Smooth muscle cell (in vitro differentiated cells): ENCODE results near the gene CELF4. TPM values are rescaled to one million over a fixed set of nuclear protein-coding genes. Genes with fewer than 3 reads are reported as not detected.

Experiments used
- DNase-seq: peaks from one replicate; lab custom pipeline; 2025; ENCODE audit not compliant: unreplicated experiment; lab: John Stamatoyannopoulos, UW
- H2AFZ ChIP-seq: fragments of 200-600 bp; sonication (generic); 2 replicates; pipeline ENCODE4 v1.6.0; 2016; ENCODE audit warnings: antibody characterized with exemption, low read depth, mild to moderate bottlenecking
- H3F3A ChIP-seq: fragments of 200-600 bp; sonication (generic); 2 replicates; pipeline ENCODE4 v1.6.0; 2017; ENCODE audit warnings: antibody characterized with exemption, low read depth
- H3K27ac ChIP-seq: fragments of 200-600 bp; sonication (generic); 2 replicates; pipeline ENCODE4 v1.5.1; 2016; ENCODE audit warnings: low read depth, mild to moderate bottlenecking
- H3K27me3 ChIP-seq: fragments of 200-600 bp; sonication (generic); 2 replicates; pipeline ENCODE4 v1.6.1; 2016; ENCODE audit warnings: low read depth, mild to moderate bottlenecking
- H3K36me3 ChIP-seq: fragments of 200-600 bp; sonication (generic); 2 replicates; pipeline ENCODE4 v1.5.1; 2016; ENCODE audit warnings: low read depth
- H3K4me1 ChIP-seq: fragments of 200-600 bp; sonication (generic); 2 replicates; pipeline ENCODE4 v1.5.1; 2016; ENCODE audit warnings: low read depth
- H3K4me2 ChIP-seq: fragments of 200-600 bp; sonication (generic); 2 replicates; pipeline ENCODE4 v1.6.0; 2016; ENCODE audit warnings: mild to moderate bottlenecking
- H3K4me3 ChIP-seq: fragments of 200-600 bp; sonication (generic); 2 replicates; pipeline ENCODE4 v1.5.1; 2016; ENCODE audit warnings: mild to moderate bottlenecking
- H3K79me2 ChIP-seq: fragments of 200-600 bp; sonication (generic); 2 replicates; pipeline ENCODE4 v1.6.0; 2016; ENCODE audit warnings: low read depth, mild to moderate bottlenecking
- H3K9ac ChIP-seq: fragments of 200-600 bp; sonication (generic); 2 replicates; pipeline ENCODE4 v1.6.0; 2016; ENCODE audit warnings: low read depth
- H3K9me3 ChIP-seq: fragments of 200-600 bp; sonication (generic); replicated peaks from 2 replicates; pipeline ENCODE4 v1.5.1; 2016; ENCODE audit warnings: low read depth
- H4K20me1 ChIP-seq: fragments of 200-600 bp; sonication (generic); 2 replicates; pipeline ENCODE4 v1.6.0; 2016; ENCODE audit warnings: low read depth
- WGBS: methylation state at CpG from one replicate; pipeline ENCODE4 v1.1.7; 2016; ENCODE audit warnings: low lambda C conversion rate; 5-methylcytosine and 5-hydroxymethylcytosine counted together
- polyA plus RNA-seq: library from polyadenylated mRNA; unstranded; fragments of >200 nt; fragmentation: Nextera tagmentation; extraction: Ambion mirVana; gene quantifications from 2 replicates; pipeline ENCODE4 v1.2.1, GENCODE V29; 2016
- total RNA-seq: library from RNA; depleted of rRNA; stranded (reverse); fragments of >200 nt; gene quantifications from 2 replicates; pipeline ENCODE4 v1.2.3, GENCODE V29; 2014
- TF ChIP-seq, protein P1 (sequence below): fragments of 200-600 bp; sonication (generic); IDR thresholded peaks from 2 replicates; pipeline ENCODE4 v1.5.1; 2017; ENCODE audit warnings: borderline replicate concordance, mild to moderate bottlenecking, antibody characterized with exemption; ENCODE audit not compliant: insufficient read depth, poor library complexity, severe bottlenecking

Gene CELF4
- total and polyA plus RNA-seq, 2 experiments from 2014 or later = 0.40 TPM; not detected in 1

GRCh38 chr18:37460604-37461003 is 105.0 kb downstream of the CELF4 start:
- WGBS = 86% methylated on average over 1 of the region's 1 CpG
- no peak overlapping the region for H3K9ac ChIP-seq
- H3K4me1 ChIP-seq = peaks cover 6% of the 10 kb centered on the region
- no peak overlapping the region for H3K4me2 ChIP-seq
- TF ChIP-seq, protein P1, sequence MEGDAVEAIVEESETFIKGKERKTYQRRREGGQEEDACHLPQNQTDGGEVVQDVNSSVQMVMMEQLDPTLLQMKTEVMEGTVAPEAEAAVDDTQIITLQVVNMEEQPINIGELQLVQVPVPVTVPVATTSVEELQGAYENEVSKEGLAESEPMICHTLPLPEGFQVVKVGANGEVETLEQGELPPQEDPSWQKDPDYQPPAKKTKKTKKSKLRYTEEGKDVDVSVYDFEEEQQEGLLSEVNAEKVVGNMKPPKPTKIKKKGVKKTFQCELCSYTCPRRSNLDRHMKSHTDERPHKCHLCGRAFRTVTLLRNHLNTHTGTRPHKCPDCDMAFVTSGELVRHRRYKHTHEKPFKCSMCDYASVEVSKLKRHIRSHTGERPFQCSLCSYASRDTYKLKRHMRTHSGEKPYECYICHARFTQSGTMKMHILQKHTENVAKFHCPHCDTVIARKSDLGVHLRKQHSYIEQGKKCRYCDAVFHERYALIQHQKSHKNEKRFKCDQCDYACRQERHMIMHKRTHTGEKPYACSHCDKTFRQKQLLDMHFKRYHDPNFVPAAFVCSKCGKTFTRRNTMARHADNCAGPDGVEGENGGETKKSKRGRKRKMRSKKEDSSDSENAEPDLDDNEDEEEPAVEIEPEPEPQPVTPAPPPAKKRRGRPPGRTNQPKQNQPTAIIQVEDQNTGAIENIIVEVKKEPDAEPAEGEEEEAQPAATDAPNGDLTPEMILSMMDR = no peak
- H3K27me3 ChIP-seq = no peaks in the 10 kb centered on the region
- no peaks in the 10 kb centered on the region for H3F3A ChIP-seq
- H3K79me2 ChIP-seq = no peaks in the 10 kb centered on the region
- H2AFZ ChIP-seq = no peak overlapping the region
- H3K27ac ChIP-seq = no peak overlapping the region
- H3K4me3 ChIP-seq = no peak overlapping the region
- no peaks in the 10 kb centered on the region for H4K20me1 ChIP-seq
- no peaks in the 10 kb centered on the region for H3K9me3 ChIP-seq
- no peaks in the 10 kb centered on the region for H3K36me3 ChIP-seq
- DNase-seq = no peak

DNA sequence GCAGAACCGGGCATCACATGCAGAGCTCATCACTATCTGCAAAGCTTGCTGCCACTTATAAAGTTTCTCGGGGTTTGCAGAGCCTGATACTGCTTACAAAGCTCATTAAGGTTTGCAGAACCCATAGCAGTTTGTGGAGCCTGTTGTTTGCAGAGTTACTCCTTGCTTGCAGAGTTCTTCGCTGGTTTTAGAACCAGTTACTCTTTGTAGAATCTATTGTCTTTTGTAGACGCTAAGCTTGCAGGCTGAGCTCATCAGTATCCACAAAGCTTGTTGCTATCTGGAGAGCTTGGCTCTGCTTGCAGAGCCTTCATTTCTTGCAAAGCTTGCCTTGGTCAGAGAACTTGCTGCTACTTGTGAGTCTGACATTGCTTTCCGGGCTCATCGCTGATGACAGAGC is 106.9 kb downstream of the CELF4 start:
- Histone ChIP-seq H3K4me1 (peaks cover 6% of the 10 kb centered on the region), H3K79me2 (no peaks in the 10 kb centered on the region), H3F3A (no peaks in the 10 kb centered on the region), H2AFZ (no peak overlapping the region), H3K9me3 (no peaks in the 10 kb centered on the region), H3K27me3 (no peaks in the 10 kb centered on the region), H3K9ac (no peak overlapping the region), H4K20me1 (no peaks in the 10 kb centered on the region), H3K36me3 (no peaks in the 10 kb centered on the region), H3K4me2 (no peak overlapping the region), H3K4me3 (no peak overlapping the region), H3K27ac (no peak overlapping the region)
- 59% methylated on average over 6 of the region's 6 CpGs for WGBS
- no peak for DNase-seq
- TF ChIP-seq, protein P1 = no peak

GRCh38 chr18:37457753-37458152 is 107.8 kb downstream of the CELF4 start:
- 64% methylated on average over 8 of the region's 8 CpGs for whole genome bisulfite sequencing

GRCh38 chr18:37457341-37457740 is 108.3 kb downstream of the CELF4 start:
- Histone ChIP-seq H3K9me3 (no peaks in the 10 kb centered on the region), H3K27me3 (no peaks in the 10 kb centered on the region), H3K4me3 (no peak overlapping the region), H3K79me2 (no peaks in the 10 kb centered on the region), H3K9ac (no peak overlapping the region), H2AFZ (no peak overlapping the region), H3K4me2 (no peak overlapping the region), H3K27ac (no peak overlapping the region), H4K20me1 (no peaks in the 10 kb centered on the region), H3F3A (no peaks in the 10 kb centered on the region), H3K4me1 (peaks cover 6% of the 10 kb centered on the region), H3K36me3 (no peaks in the 10 kb centered on the region)
- TF ChIP-seq, protein P1 = no peak
- DNase-seq = no peak
- WGBS = 61% methylated on average over 3 of the region's 3 CpGs

More at GRCh38 chr18:37457753-37458152, 107.8 kb downstream of the CELF4 start:
- Histone ChIP-seq H3K36me3 (no peaks in the 10 kb centered on the region), H3K27me3 (no peaks in the 10 kb centered on the region), H3K27ac (no peak overlapping the region), H4K20me1 (no peaks in the 10 kb centered on the region), H3K4me2 (no peak overlapping the region), H3K4me1 (peaks cover 6% of the 10 kb centered on the region), H3K79me2 (no peaks in the 10 kb centered on the region), H3K9me3 (no peaks in the 10 kb centered on the region), H3F3A (no peaks in the 10 kb centered on the region), H3K9ac (no peak overlapping the region), H3K4me3 (no peak overlapping the region), H2AFZ (no peak overlapping the region)
- TF ChIP-seq, protein P1 = no peak
- DNase-seq = no peak
